GM18507 (cell line): Measurements from ENCODE around the gene RASAL1.
A peak's percentile ranks its signal among the peaks of the same experiment; 100 is the strongest.

Experiments
- DNase-seq: peaks from one replicate; pipeline ENCODE4 v3.0.0; 2011; ENCODE audit warnings: low read depth; ENCODE audit not compliant: insufficient read length; ENCODE audit errors: extremely low spot score
- FAIRE-seq: peaks from 2 replicates; lab custom pipeline; 2011; peaks lifted over from hg19 to GRCh38; lab: Jason Lieb, UNC

The RASAL1 gene

DNA sequence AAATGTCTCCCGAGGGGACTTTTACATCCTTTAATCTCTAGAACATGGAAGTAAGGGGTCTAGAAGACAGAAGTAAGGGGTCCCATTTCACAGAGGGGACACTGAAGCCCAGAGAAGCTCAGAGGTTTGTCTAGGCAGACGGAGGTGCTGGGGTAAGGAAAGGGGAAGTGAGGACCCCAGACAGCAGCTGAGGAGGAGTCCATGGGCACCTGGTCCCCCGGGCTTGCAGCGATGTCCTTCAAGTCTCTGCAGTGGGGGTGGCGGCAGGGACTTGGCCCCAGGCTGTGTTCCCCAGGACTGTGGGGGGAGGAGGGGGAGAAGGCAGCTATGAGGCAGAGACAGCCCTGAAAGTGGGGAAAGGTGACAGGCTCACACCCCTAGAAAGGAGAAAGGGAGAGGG is 48.4 kb downstream of the RASAL1 start:
- DNase-seq (no peak), FAIRE-seq (no peak)

DNA sequence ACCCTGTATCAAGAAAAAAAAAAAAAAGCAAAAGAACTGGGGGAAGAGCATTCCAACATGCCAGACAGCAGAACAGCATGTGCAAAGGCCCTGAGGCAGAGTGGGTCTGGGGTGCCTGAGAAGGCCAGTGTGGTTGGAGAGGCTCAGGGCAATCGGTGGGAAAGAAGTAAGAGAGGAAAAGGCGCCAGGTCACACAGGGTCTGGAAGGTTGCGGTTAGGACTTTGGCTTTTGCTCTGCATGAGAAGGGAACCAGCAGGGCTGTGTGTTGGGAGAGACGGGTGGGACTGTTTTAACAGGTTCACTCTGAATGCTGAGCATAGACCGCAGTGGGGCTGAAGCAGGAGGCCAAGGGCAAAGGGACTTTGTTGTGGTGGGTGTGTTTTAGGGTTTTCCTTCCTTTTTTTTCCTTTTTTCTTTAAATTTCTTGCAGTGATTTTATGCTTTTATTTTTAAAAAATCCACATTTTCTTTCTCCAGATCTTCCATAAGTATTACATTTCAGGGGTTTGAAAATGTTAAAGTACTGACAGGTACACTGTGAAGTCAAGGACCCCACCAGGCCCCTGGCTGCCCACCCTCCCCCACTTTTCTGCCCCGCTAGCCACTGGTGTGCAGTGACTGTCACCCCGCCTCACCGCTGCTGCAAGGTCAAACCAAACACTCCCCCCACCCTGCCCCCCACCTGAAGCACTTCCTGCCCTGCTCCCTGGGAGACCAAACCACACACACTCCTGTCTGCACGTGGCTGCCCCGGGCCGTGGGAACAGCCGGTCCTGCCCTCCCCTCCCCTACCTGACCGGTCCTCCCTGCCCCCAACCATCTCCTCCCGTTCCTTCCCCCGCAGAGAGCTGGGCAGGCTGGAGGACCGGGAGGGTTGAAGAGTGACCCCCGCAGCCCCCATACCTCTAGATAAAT is 49.1 kb downstream of the RASAL1 start:
- DNase-seq: no peak

DNA sequence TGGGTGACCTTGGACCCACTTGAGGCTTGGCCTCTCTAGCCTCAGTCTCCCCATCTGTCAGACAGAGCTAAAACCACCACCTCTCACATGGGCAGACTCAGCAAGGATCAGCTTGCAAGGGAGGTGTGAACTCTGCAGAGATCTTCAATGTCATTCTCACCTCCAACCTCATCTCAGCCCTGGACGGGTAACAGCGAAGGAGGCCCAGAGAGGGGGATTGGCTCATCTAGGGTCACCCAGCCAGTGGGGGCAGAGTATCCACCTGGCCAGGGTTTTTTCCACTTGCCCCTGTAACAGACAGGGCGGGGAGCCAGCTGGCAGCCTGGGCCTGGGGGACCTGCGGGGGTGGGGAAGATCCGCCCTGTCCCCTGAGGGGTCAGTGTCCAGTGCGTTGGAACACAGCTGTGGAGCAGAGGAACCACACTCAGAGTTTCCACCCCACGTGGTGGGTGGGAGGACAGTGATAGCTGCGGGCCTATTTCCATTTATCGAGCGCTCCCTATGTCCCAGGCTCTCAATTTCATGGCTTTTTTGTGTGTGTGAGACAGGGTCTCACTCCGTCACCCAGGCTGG is 51.6 kb downstream of the RASAL1 start:
- FAIRE-seq (no peak), DNase-seq (no peak)

More for the DNA sequence above, 49.1 kb downstream of the RASAL1 start:
- FAIRE-seq: peak; percentile 82

DNA sequence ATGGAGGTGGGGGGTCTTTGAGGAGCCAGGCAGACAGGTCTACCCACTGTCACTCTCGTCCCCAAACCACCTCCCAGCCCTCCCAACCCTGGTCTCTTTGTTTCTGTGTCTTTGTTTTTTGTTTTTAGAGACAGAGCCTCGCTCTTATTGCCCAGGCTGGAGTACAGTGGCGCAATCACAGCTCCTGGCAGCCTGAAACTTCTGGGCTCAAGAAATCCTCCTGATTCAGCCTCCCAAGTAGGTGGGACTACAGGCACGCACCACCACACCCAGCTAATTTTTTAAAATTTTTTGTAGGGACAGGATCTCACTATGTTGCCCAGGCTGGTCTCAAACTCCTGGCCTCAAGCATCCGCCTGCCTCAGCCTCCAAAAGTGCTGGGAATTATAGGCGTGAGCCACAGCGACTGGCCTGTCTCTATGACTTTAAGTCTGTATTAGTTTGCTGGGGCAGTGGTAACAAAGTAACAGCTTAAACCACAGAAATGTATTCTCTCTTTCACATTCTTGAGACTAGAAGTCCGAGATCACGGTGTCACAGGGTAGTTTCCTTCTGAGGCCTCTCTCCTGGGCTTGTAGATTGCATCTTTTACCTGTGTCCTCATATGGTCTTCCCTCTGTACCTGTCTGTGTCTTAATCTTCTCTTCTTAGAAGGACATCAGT is 52.9 kb downstream of the RASAL1 start:
- no peak for DNase-seq
- FAIRE-seq: peak; percentile 90

DNA sequence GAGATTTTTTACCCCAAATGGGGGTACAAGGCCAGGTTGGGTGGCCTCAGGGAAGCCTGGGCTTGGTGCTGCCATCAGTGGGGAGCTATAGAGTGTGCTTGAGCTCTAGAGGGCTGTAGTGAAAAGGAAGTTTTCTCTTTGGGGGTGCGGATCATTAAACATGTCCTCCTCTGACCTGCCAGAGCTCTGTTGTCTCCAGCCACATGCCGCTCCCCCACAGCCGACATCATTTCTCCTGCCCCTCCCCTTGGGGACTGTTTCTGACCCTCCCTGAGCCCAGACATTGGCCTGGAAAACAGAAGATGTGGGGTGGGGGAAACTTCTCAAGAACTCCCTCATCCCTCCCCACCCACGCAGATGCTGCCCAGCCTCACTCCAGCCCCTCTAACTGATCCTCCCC is 53.7 kb downstream of the RASAL1 start:
- DNase-seq (no peak), FAIRE-seq (no peak)

DNA sequence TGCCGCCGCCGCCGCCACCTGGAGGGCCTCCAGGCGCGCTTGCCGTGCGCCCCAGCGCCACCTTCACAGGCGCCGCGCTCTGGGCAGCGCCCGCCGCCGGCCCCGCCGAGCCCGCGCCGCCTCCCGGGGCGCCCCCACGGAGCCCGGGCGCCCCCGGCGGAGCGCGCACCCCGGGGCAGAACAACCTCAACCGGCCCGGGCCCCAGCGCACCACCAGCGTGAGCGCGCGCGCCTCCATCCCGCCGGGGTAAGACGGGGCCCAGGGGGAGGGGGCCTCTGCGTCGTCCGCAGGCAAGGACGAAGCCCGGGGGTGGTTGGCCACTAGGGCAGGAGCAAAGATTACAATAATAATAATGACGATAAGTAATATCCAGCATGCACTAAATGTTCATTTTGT is 57.7 kb downstream of the RASAL1 start:
- DNase-seq: no peak
- no peak for FAIRE-seq

DNA sequence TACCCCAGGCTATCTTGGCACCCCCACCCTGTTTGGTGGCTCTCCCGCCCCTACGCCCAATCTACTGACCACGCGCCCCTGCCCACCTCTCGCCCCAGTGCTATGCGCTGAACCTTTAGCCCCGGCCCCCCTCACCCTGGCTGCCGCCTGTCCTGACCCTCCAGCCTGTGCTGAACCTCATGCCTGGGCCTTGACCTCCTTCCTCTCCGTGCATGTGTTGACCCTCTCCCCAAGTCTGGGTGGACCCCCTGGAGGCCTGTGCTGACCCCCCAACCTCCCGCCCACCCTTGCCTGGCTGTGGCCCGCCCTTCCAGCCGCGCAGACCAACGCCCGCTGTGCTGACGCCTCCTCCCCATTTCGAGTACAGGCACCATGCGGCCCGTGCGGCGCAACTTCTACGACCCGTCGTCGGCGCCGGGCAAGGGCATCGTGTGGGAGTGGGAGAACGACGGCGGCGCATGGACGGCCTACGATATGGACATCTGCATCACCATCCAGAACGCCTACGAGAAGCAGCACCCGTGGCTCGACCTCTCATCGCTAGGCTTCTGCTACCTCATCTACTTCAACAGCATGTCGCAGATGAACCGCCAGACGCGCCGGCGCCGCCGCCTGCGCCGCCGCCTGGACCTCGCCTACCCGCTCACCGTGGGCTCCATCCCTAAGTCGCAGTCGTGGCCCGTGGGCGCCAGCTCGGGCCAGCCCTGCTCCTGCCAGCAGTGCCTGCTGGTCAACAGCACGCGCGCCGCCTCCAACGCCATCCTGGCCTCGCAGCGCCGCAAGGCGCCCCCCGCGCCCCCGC is 58.3 kb downstream of the RASAL1 start:
- DNase-seq (no peak), FAIRE-seq (no peak)

DNA sequence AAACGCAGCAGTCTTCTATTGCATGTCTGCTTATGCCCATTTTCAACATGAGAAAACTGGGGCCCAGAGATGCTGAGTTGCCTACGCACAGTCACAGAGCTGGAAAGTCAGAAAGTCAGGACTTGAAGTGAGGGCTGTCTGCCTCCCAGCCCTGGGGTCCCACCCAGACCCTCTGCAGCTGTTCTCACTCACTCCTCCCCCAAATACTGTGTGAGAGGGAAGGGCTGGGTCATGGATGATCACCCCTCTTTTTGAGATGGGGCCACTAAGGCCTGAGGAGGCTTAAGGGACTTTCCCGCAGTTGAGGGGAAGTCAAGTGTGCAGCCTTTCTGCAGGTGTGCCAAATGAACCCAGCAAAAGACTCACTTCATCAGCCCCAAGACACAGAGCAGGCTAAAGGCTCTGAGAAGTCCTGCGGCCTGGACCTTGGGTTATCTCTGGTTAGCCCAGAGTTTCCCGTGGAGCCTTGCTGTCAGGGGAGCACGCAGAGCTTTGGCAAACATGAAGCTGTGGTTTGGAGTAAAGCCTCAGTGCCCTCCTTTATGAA is 60.4 kb downstream of the RASAL1 start:
- FAIRE-seq: peak; percentile 99
- peak; percentile 68 for DNase-seq

DNA sequence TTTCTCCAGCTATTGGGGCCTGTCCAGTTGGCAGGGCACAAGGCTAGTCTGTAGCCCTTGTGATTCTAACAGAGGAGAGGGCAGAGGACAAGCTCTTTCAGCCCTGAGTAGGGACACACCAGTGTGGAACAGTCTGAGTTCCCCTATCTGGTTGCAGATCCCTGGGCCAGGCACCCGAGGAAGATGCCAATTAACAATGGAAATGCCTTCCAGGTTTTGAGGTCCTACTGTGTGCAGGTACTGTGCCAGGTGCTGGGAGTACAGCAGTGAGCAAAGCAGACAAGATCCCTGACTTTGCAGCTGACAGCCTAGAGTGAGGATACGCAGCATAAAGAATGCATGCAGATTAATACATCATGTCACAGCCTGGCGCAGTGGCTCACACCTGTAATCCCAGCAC is 62.0 kb downstream of the RASAL1 start:
- FAIRE-seq (no peak), DNase-seq (no peak)

DNA sequence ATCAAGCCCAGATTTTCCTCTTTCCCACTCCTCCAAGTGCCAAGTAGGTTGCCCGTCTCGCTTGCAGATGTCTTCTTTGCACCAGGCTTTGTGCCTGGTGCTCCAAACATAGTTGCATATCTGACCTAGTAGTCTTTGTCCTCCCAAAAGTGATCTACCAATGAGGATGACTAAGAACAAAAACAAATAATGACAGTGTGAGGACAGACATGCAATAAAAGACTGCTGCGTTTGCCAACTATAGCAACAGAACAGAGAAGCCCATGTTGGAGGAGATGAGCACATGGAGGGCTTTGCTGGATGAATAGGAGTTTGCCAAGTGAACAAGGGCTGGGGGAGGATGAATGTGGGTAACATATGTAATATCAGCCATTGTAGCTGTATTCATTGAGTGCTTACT is 63.4 kb downstream of the RASAL1 start:
- no peak for DNase-seq
- peak; percentile 9 for FAIRE-seq

DNA sequence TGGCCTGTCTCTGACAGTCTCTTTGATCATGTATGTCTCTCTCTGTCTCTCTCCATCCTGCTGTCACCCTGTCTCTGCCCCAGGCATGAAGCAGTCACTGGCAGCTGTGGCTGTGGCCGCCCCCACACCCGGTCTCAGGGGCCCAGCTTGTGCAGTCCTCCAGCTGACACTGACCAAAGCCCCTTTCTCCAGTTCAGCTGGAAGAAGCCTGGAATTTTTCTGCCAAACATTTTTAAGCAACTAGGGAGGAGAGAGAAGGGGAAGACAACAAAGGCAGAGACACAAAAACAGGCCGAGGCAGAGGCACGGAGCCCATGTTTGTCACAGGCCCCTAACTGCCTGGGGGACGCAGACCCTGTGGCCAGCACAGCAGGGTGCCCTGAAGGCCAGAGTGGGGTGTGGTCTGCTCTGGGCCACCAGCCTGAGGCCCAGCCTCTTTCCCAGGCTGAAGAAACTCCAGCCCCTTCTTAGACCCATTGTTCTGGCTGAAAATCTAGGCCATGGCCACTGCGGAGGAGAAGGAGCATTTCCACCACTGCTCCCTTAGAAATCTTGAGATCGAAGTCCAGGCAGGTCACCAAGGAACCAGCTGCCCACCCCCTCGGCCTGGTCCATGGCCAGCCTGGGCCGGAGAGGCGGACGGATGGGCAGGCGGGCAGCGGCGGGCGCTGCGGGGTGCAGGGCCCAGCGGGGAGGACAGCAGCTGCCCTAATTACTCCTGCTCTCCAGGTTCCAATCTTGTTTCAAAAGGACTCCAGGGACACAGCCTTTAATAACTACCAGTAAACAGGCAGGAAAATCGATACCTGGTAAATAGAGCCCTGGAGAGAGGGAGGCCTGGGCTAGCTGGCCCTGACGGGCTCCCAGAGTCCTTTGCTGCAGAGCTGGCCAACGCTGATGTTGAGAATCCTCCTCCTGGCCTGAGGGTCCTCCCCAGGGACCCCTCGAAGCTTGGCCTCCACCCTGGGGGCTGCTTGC is 64.1 kb downstream of the RASAL1 start:
- no peak for DNase-seq
- no peak for FAIRE-seq

DNA sequence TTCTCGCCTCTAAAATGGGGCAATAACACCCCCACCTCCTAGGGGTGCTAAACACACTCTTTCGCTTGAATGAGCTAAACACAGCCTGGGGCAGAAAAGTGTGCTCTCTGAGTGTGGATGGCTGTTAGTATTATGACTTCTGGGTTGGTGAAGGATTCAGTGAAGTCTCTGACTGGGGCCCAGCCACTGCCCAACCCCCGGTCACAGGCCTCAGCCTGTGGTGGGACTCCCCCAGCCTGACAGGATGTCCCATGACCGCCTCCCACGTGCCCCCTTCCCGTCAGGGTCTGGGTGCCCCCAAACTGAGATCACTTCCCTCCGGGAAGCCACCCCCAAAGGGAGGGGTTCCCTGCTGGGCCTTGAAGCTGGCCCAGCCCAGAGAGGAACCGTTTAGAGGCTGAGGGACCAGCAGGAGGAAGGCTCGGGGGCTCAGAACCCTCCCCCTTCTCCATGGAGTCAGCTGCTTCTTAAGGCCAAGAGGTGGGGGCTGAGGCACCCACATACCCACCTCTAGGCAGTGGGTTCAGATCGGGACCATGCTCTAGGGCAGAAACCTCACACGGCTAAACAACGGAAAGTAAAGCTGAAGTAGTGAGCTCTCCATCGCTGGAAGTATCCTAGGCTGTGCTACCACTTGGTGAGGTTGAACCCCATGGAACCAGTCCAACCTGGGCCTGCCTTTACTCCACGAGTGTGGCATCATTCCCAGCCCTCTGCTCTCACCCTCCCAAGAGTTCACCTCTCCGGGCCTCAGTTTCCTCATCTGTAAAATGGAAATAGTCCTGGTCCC is 65.2 kb downstream of the RASAL1 start:
- DNase-seq (peak; percentile 51), FAIRE-seq (peak; percentile 70)

DNA sequence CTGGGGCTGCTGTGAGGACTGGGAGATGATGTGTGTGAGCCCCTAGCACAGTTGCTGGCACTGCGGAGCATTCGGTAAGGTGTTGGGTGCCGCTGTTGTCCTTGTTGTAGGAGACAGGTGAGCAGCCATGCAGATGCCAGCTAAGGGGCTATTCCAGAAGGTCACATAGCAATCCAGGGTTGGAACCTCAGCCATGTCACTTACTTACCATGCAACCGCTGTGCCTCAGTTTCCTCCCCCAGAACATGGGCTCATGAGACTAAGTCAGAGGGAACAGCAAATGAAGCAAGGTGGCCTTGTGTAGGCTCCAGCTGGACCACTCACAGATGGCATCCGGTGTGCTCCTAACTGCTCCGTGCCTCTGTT is 65.8 kb downstream of the RASAL1 start:
- DNase-seq (no peak), FAIRE-seq (no peak)

DNA sequence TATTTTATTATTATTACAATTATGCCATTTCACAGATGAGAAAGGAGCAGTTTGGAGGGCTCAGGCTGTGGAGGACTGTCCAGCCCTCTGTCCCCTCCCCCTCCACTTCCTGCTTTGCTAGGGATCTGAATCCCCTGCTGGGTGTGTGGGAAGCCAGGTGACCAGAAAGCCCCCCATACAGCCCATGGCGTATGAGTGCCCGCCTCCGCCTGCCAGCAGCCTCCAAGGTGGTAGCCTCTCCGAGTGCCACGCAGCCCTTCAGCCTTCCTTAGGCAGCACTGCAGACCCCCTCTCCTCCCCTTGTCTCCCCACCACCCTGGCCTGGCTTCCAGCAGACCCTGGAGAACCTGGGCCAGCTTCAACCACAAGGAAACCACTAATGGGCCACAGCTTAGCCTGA is 66.4 kb downstream of the RASAL1 start:
- FAIRE-seq (no peak), DNase-seq (no peak)

DNA sequence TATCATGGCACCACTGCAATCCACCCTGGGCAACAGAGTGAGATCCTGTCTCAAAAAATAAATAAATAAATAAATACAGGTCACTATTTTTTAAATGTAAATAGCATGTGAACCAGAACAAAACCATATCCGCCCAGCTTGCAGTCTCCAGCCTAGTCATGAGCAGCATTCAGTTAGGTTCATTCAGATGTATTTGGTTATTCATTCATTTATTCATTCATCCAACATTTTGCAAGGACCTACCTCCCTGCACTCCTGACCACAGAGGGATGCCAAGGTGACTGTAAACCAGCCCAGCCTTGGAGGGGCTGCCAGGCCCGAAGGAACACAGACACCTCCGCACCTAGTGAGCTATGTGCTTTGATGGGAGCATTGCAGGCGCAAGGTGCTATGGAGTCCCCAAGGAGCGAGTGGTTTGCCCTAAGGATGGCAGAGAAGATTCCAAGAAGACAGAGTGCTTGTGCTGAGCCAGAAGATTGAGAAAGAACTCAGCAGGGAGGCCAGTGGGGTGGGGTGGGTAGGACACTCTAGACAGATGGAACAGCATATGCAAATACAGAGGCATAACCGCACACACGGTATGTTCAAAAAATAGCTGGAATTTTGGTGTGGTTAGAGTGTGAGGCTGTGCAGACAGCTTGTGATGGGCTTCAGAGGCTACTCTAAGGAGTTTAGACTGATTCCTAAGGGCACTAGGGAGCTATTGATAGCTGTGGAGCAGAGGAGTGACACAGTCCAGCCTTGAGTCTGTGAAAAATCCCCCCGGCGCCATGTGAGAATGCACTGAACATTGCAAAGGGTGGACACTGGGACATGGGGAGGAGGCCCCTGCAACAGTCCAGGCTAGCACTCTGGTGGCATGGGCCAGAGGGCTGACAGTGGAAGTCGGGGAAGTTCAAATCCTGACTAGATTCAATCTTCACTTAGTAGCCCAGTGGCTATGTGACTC is 67.3 kb downstream of the RASAL1 start:
- FAIRE-seq: peak; percentile 62
- no peak for DNase-seq

DNA sequence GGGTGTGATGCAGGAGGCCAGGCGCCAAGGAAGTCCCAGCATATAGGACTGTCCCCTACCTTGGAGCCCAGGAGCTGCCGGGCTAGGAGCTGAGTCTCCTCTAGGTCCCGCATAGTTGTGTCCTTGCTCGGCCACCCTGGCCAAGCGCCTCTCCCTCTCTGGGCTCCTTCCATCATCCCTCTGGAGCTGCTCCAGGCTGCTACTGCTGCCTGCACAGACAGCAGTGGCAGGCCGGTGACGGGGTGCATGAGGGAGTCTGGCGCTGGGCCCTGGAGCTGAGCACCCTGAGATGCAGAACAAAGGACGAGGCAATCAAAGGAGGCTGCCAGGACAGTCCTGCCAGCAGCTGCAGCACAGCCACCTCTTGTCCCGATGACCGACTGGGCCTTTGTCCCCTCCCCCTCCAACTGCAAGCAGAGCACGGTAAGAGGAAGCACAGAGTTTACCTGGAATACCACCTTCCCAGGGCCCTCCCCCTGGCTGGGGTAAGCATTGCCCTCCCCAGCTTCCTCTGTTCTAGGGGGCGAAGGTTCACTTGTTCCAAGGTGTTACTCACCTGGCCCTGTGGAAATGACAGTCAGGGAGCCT is 68.7 kb downstream of the RASAL1 start:
- no peak for DNase-seq

More for the DNA sequence above, 68.7 kb downstream of the RASAL1 start:
- FAIRE-seq: no peak
